Activated CD4-positive, alpha-beta T cell treated with anti-CD3 and anti-CD28 coated beads, Interleukin-2, amount 10 ng/mL, durations not matched to agents 7 days and 5 days (primary cell): Measurements from ENCODE around the gene MGARP. TPM values are rescaled to one million over a fixed set of nuclear protein-coding genes. Genes with fewer than 3 reads are reported as not detected.

ENCODE experiments used
- CTCF ChIA-PET: fragments of 350-600 bp; sonication (Branson Sonifier 250); formaldehyde crosslinking; loops from one replicate; lab custom pipeline; 2021; ENCODE audit warnings: antibody characterized with exemption; lab: Charles Lee
- POLR2A ChIA-PET: fragments of 350-600 bp; sonication (Branson Sonifier 250); formaldehyde crosslinking; loops from one replicate; lab custom pipeline; 2021; ENCODE audit warnings: antibody characterized with exemption; lab: Charles Lee
- DNase-seq: peaks from one replicate; pipeline ENCODE4 v3.0.0-alpha.2; 2020
- H3K27ac Mint-ChIP-seq: one replicate; pipeline ENCODE4 v1.8.0; 2021; ENCODE audit warnings: mild to moderate bottlenecking, moderate library complexity, mixed read lengths
- H3K27me3 Mint-ChIP-seq: one replicate; pipeline ENCODE4 v1.8.0; 2021; ENCODE audit warnings: mixed read lengths
- H3K36me3 Mint-ChIP-seq: one replicate; pipeline ENCODE4 v1.8.0; 2021; ENCODE audit warnings: low read depth, mixed read lengths
- H3K4me1 Mint-ChIP-seq: one replicate; pipeline ENCODE4 v1.8.0; 2021; ENCODE audit warnings: mixed read lengths
- H3K4me3 Mint-ChIP-seq: one replicate; pipeline ENCODE4 v1.8.0; 2021; ENCODE audit warnings: mild to moderate bottlenecking, moderate library complexity, mixed read lengths
- H3K9me3 Mint-ChIP-seq: one replicate; pipeline ENCODE4 v1.8.0; 2021; ENCODE audit warnings: mixed read lengths
- total RNA-seq, 2 experiments: library from RNA; stranded (reverse); gene quantifications; one replicate each; pipeline ENCODE4 v1.2.3, GENCODE V29; 2021

The MGARP gene
- total RNA-seq, 2 experiments from 2014 or later = 0.21 to 0.25 TPM

DNA sequence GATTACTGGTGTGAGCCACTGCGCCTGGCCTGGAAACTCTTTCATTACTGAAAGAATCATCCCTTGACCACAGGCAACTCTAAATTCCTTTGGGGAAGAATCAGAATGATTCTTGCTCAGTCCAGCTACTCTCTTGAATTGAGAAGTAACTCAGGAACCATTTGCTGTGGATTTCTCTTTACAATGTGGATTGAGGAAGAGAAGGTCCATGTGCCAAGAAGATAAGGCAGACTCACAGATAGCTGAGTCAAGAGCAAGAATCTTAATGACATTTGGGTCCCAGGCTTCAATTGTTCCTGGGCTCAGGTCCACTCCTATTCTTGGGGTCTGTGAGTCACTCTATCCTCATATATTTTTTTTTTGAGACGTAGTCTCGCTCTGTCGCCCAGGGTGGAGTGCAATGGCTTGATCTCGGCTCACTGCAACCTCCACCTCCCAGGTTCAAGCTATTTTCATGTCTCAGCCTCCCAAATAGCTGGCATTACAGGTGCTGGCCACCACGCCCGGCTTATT is 6.2 kb upstream of the MGARP start:
- peaks cover 23% of the 10 kb centered on the region for H3K36me3 Mint-ChIP-seq
- CTCF ChIA-PET = interaction anchor here (1.0 to 2.0 kb wide), 3 partner anchors 9 to 16 kb away, joined by 3 to 7 read pairs (median 5); partner anchors contain the start of genes NAA15 and NDUFC1
- H3K4me1 Mint-ChIP-seq = no peaks in the 10 kb centered on the region
- peaks cover 9% of the 10 kb centered on the region for H3K27me3 Mint-ChIP-seq
- POLR2A ChIA-PET = interaction anchor here (0.7 kb wide), 1 partner anchor 13 kb away, joined by 4 read pairs; no protein-coding TSS in a partner anchor
- H3K9me3 Mint-ChIP-seq = peaks cover 10% of the 10 kb centered on the region
- no peak for DNase-seq
- H3K4me3 Mint-ChIP-seq = no peak overlapping the region
- H3K27ac Mint-ChIP-seq = no peak overlapping the region

DNA sequence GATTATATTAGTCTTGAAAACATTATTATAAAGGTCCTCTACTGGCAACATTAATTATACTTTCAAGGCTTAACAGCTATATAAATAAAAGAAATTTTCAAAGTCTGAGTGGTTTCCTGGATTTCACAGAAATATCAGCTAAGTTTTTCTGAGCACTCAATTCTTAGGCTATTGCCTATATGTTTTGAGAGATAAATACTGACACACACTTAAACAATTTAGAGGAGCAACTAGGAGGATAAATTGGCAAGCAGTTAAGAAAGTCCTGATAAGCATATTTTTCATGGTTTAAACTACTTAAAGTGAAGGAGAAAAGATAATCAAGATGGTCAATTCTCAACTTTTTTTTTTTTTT is 2.7 kb upstream of the MGARP start:
- CTCF ChIA-PET = interaction anchor here (3.0 kb wide), 1 partner anchor 13 kb away, joined by 15 read pairs; no protein-coding TSS in a partner anchor
- POLR2A ChIA-PET = no interaction called here
- Mint-ChIP-seq H3K4me1 (peaks cover 19% of the 10 kb centered on the region), H3K27ac (no peak overlapping the region), H3K9me3 (peaks cover 10% of the 10 kb centered on the region), H3K36me3 (peaks cover 13% of the 10 kb centered on the region), H3K4me3 (no peak overlapping the region), H3K27me3 (peaks cover 43% of the 10 kb centered on the region)
- no peak for DNase-seq

DNA sequence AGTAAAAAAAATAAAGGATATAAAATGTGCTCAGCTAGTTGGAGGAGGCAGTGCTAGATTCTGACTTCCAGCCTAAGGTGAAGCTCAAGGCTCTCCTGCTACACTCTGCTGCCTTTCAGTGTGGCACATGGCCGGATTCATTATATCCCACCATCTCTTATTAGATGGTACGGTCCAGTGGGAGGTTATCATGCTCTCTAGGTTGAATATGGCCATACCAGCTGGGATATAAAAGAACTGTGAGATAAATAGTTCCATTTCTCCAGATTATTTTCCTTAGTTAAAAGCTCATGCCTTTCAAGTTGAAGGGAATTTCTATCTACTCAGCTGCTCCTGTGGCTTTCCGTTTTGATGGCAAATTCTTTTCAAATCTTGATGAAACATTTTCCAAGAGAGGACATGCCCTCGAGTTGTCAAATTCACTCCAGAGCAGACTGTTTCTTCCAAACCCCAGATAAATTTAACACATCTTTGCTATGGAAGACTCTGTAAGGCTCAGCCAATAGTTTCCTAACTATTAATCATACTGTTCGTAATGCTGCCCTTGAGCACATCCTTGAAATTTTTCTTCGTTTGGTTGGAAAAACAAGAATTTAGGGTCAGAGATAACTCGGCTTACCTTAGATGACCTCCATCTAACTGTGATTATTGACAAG is 2.2 kb upstream of the MGARP start:
- CTCF ChIA-PET = interaction anchor here (1.0 to 3.0 kb wide), 2 partner anchors 8 to 14 kb away, joined by 4 to 15 read pairs; no protein-coding TSS in a partner anchor
- Mint-ChIP-seq H3K4me3 (no peak overlapping the region), H3K36me3 (peaks cover 13% of the 10 kb centered on the region), H3K27ac (no peak overlapping the region), H3K27me3 (peaks cover 46% of the 10 kb centered on the region), H3K9me3 (peaks cover 10% of the 10 kb centered on the region), H3K4me1 (peaks cover 19% of the 10 kb centered on the region)
- POLR2A ChIA-PET = no interaction called here
- DNase-seq = no peak

DNA sequence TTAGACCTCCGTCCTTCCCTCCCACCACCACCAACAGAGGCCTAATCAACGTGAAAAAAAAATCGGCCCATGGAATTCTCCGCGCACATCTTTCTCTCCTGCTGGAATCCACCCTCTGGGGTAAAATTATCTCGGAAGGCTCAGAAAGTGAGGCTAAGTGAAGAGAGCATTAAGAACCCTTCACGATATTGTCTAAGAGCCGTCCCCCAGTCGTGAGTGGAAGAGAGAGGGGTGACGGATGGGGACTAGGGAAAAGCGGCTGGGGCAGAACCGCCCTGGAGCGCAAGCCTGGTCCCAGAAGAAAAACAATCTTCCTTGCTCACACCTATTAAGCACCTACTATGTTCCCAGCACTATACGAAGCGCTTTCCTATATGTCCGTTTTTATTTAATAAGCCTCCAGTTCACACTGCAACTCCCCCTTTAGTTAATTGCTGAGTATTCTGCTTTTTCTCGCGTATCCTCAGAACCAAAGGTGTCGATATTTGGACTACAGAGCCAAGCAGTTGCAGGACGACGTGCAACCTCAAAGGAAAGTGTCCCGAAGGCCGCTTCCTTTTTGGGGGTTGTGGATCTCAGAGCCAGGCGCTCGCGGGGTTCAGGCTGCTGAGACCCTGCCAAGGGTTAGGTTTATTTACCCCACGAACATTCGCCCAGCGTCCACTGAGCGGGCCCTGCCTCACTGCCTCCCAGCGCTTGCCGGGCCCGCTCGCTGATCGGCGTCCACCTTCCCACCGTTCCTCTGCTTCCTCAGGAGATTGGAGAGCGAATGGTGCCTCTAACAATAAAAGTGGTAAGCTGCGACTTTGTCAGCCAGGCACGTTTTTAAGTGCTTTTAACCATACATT is 889 bp downstream of the MGARP start:
- H3K36me3 Mint-ChIP-seq = peaks cover under 1% of the 10 kb centered on the region
- POLR2A ChIA-PET = no interaction called here
- H3K27ac Mint-ChIP-seq = no peak overlapping the region
- H3K27me3 Mint-ChIP-seq = peaks cover 56% of the 10 kb centered on the region
- peak overlapping the region; percentile 63 for H3K4me3 Mint-ChIP-seq
- no peak for DNase-seq
- H3K4me1 Mint-ChIP-seq = peaks cover 19% of the 10 kb centered on the region
- no peaks in the 10 kb centered on the region for H3K9me3 Mint-ChIP-seq
- CTCF ChIA-PET = interaction anchor here (0.7 to 1.2 kb wide), 2 partner anchors 20 to 261 kb away, joined by 3 read pairs; no protein-coding TSS in a partner anchor

DNA sequence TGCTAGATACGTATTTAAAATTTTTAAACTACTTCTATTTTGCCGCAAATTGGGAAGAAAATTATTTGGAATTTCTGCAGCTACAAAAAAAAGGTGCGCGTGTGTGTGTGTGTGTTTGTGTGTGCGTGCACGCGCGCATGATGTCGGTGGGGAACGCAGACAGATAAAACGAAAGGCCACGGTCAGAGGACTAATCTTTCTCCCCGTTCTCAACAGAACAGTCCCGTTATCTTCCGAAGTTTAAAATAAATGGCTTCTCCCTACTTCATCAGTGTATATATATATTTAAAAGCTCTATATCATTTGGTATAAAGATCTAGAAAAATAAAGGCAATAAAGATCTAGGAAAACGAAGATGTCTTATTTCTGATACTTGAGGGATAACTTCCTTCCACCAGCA is 1.5 kb downstream of the MGARP start:
- H3K9me3 Mint-ChIP-seq = no peaks in the 10 kb centered on the region
- POLR2A ChIA-PET = no interaction called here

DNA sequence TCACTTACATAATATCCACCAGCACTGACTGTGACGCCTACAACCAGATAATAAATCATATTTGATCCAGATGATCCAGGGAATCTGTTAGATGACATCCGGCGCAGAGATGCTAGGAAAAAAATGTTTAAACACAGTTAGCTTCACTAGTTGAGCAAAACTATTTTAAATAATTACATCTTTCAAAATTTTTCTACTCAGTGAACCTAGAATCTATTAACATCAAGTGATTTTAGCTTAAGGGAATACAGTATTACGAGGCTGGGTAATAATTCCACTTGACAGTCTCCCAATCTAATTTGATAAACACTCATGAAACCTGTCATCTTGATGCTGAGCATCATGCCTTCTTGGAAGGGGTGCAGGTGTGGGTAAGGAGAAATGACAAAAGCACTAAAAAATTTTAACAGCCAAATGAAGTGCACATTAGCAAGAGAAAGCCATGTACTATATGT is 4.7 kb downstream of the MGARP start:
- H3K27me3 Mint-ChIP-seq = peaks cover 38% of the 10 kb centered on the region
- no peaks in the 10 kb centered on the region for H3K36me3 Mint-ChIP-seq
- CTCF ChIA-PET = interaction anchor here (0.9 kb wide), 1 partner anchor 20 kb away, joined by 3 read pairs; no protein-coding TSS in a partner anchor
- no peak overlapping the region for H3K27ac Mint-ChIP-seq
- no peak overlapping the region for H3K4me3 Mint-ChIP-seq
- POLR2A ChIA-PET = no interaction called here
- H3K4me1 Mint-ChIP-seq = peaks cover 16% of the 10 kb centered on the region
- H3K9me3 Mint-ChIP-seq = no peaks in the 10 kb centered on the region
- no peak for DNase-seq

More for the DNA sequence above, 1.5 kb downstream of the MGARP start:
- DNase-seq = no peak
- H3K27ac Mint-ChIP-seq = no peak overlapping the region
- no peaks in the 10 kb centered on the region for H3K36me3 Mint-ChIP-seq
- CTCF ChIA-PET = no interaction called here
- peaks cover 56% of the 10 kb centered on the region for H3K27me3 Mint-ChIP-seq
- no peak overlapping the region for H3K4me3 Mint-ChIP-seq
- peaks cover 19% of the 10 kb centered on the region for H3K4me1 Mint-ChIP-seq

DNA sequence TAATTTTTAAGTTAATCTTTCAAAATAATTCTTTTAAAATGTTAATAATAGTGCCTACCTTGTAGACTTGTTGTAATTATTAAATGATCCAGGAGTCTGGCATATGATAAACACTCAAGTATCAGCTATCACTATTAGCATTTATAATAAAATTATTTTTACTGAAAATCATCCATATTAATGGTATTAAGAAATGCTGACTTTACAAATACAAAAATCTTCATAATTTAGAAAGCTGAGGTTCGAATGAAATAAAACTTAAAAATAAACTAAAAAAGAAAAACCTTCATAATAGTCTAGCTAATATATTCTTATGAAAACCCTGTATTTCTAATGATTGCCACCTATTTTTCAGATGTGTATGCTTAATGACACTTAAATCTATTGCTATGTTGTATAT is 5.2 kb downstream of the MGARP start:
- POLR2A ChIA-PET = no interaction called here
- no peaks in the 10 kb centered on the region for H3K36me3 Mint-ChIP-seq
- H3K4me3 Mint-ChIP-seq = no peak overlapping the region
- H3K27ac Mint-ChIP-seq = no peak overlapping the region
- peaks cover 33% of the 10 kb centered on the region for H3K27me3 Mint-ChIP-seq
- peaks cover 12% of the 10 kb centered on the region for H3K4me1 Mint-ChIP-seq
- CTCF ChIA-PET = interaction anchor here (0.9 kb wide), 1 partner anchor 21 kb away, joined by 3 read pairs; no protein-coding TSS in a partner anchor
- DNase-seq = no peak
- H3K9me3 Mint-ChIP-seq = no peaks in the 10 kb centered on the region

DNA sequence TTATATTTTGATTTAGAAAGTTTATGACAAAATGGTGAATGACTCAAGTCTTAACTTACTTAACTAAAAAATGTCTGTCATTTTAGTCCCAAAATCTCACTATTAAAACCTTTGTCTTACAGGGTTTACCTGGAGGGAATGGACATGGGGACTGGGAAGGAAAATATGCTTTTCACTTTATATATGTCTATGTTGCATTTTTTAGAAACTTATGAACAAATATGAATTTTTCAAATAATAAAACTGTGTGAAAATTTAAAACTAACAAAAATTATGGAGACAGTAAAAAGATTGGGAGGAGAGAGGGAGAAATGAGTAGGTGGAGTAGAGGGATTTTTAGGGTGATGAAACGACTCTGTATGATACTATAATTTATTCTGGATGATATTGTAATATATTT is 6.2 kb downstream of the MGARP start:
- Mint-ChIP-seq H3K27me3 (peaks cover 25% of the 10 kb centered on the region), H3K9me3 (no peaks in the 10 kb centered on the region), H3K4me1 (peaks cover 2% of the 10 kb centered on the region), H3K36me3 (no peaks in the 10 kb centered on the region), H3K27ac (no peak overlapping the region), H3K4me3 (no peak overlapping the region)
- POLR2A ChIA-PET = no interaction called here
- CTCF ChIA-PET = no interaction called here
- no peak for DNase-seq

DNA sequence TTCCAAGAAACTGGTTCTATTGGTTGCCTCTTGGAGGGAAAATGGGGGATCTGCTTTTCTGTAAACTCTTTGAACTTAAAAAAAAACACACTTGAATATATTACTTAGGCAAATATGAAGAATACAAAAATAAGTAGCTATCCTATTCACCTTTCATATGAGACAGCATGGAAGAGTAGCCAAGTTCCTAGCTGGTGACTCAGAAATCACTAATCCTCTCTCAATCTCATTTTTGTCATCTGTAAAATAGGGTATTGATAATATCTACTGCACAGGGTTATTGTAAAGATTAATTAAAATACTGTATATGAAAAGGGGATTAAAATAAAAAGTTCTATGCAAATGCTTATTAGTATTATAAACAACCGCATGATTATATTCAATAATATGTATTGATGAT is 12.7 kb downstream of the MGARP start:
- H3K27me3 Mint-ChIP-seq = peaks cover 13% of the 10 kb centered on the region
- peaks cover 23% of the 10 kb centered on the region for H3K4me1 Mint-ChIP-seq
- ChIA-PET POLR2A (interaction anchor here (0.7 kb wide), 1 partner anchor 54 kb away, joined by 4 read pairs; no protein-coding TSS in a partner anchor), CTCF (interaction anchor here (1.7 kb wide), 1 partner anchor 43 kb away, joined by 4 read pairs; no protein-coding TSS in a partner anchor)
- H3K9me3 Mint-ChIP-seq = no peaks in the 10 kb centered on the region
- no peak for DNase-seq
- H3K27ac Mint-ChIP-seq = no peak overlapping the region
- no peak overlapping the region for H3K4me3 Mint-ChIP-seq
- no peaks in the 10 kb centered on the region for H3K36me3 Mint-ChIP-seq

DNA sequence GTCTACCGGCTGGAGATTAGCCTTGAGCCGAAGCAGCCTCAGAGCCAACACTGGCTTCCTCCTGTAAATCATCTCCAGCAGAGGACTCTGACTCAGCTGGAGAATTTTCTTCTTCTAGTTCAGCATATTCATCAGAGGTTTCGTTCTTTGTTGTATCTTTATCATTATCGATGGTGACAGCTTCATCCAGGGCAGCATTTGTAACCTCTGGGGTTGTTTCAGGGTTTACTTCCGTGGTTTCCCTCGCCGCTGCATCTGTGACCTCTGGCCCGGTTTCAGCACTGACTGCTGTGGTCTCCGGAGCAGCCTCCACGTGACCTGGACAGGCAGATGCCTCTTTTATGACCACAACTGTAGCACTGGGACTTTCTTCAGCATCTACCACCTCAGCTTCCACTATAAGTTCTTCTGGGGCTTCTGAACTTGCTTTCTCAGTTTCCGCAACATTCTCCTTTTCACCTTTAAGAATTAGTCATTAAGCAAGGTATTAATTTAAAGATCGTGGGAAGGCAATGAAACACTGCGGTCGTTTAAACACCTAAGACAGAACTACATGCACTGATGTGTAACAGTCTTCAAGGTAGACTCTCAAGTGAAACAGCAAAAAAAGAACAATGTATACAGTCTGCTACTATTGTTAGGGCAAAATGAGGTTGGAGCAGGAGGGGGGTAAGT is 13.3 kb downstream of the MGARP start:
- Mint-ChIP-seq H3K36me3 (no peaks in the 10 kb centered on the region), H3K4me3 (peak overlapping the region; percentile 68), H3K9me3 (no peaks in the 10 kb centered on the region), H3K4me1 (peaks cover 23% of the 10 kb centered on the region), H3K27ac (peak overlapping the region; percentile 69), H3K27me3 (peaks cover 13% of the 10 kb centered on the region)
- ChIA-PET POLR2A (interaction anchor here (0.9 kb wide), 1 partner anchor 34 kb away, joined by 3 read pairs; the partner anchor contains the start of gene NAA15), CTCF (interaction anchor here (0.8 to 1.7 kb wide), 5 partner anchors 12 to 212 kb away, joined by 3 to 4 read pairs (median 4); no protein-coding TSS in a partner anchor)
- DNase-seq = peak; percentile 76

DNA sequence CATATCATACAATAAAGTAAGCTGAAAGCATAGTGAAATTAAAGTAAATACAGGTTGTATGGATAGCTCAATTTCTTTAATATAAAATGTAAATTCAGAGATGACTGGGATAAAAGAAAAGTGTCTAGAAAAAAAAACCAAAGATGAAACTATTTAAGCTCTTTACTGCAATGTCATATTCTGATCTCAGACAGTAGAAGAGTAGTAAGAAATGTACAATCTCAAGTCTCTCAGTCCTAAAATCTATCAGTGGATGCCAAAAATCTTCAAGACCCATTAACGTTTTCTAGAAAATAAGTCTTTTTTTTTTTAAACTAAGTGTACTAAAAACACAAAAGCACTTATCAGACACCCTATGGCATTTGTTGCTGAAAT is 13.8 kb downstream of the MGARP start:
- Mint-ChIP-seq H3K27me3 (peaks cover 13% of the 10 kb centered on the region), H3K4me3 (peak overlapping the region; percentile 68), H3K36me3 (no peaks in the 10 kb centered on the region), H3K27ac (peak overlapping the region; percentile 69), H3K4me1 (peaks cover 23% of the 10 kb centered on the region), H3K9me3 (no peaks in the 10 kb centered on the region)
- POLR2A ChIA-PET = interaction anchor here (0.7 to 0.9 kb wide), 3 partner anchors 35 to 985 kb away, joined by 3 to 11 read pairs (median 4); partner anchors contain the start of gene NAA15
- CTCF ChIA-PET = interaction anchor here (0.8 to 1.7 kb wide), 5 partner anchors 11 to 212 kb away, joined by 3 to 4 read pairs (median 4); no protein-coding TSS in a partner anchor
- DNase-seq = no peak

DNA sequence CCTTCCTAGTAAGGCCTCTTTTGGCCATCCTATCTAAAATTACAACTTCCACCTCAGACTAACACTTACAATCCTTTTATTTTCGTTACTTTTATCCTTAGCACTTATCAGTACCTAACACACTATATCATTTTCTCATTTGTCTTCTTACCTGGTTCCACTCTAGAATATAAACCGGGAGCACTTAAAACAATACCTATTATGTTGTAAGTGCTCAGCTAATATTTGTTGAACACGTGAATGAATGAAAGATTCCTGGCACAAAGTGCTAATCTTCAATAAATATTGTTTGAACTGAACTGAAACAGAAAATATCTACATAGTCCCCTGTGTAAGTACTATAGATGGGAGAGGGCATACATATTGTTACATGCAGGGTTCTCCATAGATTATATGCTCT is 14.4 kb downstream of the MGARP start:
- POLR2A ChIA-PET = interaction anchor here (0.7 kb wide), 2 partner anchors 88 to 985 kb away, joined by 4 to 11 read pairs; no protein-coding TSS in a partner anchor
- DNase-seq = no peak
- no peak overlapping the region for H3K4me3 Mint-ChIP-seq
- no peaks in the 10 kb centered on the region for H3K9me3 Mint-ChIP-seq
- no peak overlapping the region for H3K27ac Mint-ChIP-seq
- H3K4me1 Mint-ChIP-seq = peaks cover 23% of the 10 kb centered on the region
- H3K27me3 Mint-ChIP-seq = peaks cover 13% of the 10 kb centered on the region
- CTCF ChIA-PET = interaction anchor here (0.9 to 1.2 kb wide), 2 partner anchors 94 to 211 kb away, joined by 3 to 4 read pairs; no protein-coding TSS in a partner anchor
- no peaks in the 10 kb centered on the region for H3K36me3 Mint-ChIP-seq
